Gastrocnemius medialis (tissue), 4 donors: ENCODE measurements around the gene PDE4D. TPM values are rescaled to one million over a fixed set of nuclear protein-coding genes. Genes with fewer than 3 reads are reported as not detected.

Experiments used
- ATAC-seq, 2 donors: fragments of 150-250 bp; one replicate each; pipeline ENCODE4 v1.9.1; 2016
- DNase-seq, 2 donors: peaks; one replicate each; pipeline ENCODE4 v3.0.0-alpha.2; 2019
- H3K27ac ChIP-seq, 4 donors: fragments of 200-600 bp; sonication (generic); 1 replicate in 1 of 4; 2 replicates in 3 of 4; pipeline ENCODE4 v1.5.1; 2016 to 2018; ENCODE audit warnings: mild to moderate bottlenecking in 2 of 4, moderate library complexity in 1 of 4
- H3K27me3 ChIP-seq, 3 donors: fragments of 200-600 bp; sonication (generic) in 2 of 3; 1 replicate in 1 of 3; 2 replicates in 2 of 3; pipeline versions ENCODE4 v1.5.1 to v1.6.0; 2016 to 2019; ENCODE audit warnings: mild to moderate bottlenecking in 1 of 3, moderate library complexity in 1 of 3
- H3K36me3 ChIP-seq, 2 donors: fragments of 200-600 bp; sonication (generic) in 1 of 2; one replicate each; pipeline ENCODE4 v1.5.1; 2017 to 2018
- H3K4me1 ChIP-seq, 2 donors: fragments of 200-600 bp; sonication (generic) in 1 of 2; one replicate each; pipeline ENCODE4 v1.5.1; 2016 to 2017; ENCODE audit warnings: mild to moderate bottlenecking in 2 of 2
- H3K4me3 ChIP-seq, 4 donors: fragments of 200-600 bp; sonication (generic) in 3 of 4; 1 replicate in 1 of 4; 2 replicates in 3 of 4; pipeline ENCODE4 v1.5.1; 2016 to 2019; ENCODE audit warnings: mild to moderate bottlenecking in 2 of 4
- H3K9me3 ChIP-seq, 3 donors: fragments of 200-600 bp; sonication (generic) in 2 of 3; 1 replicate in 1 of 3; 2 replicates in 2 of 3; pipeline ENCODE4 v1.5.1; 2016 to 2019
- POLR2A ChIP-seq, 2 donors: fragments of 450-650 bp; IDR thresholded peaks; one replicate each; pipeline ENCODE4 v1.6.1; 2017; ENCODE audit warnings: antibody characterized with exemption in 2 of 2, mild to moderate bottlenecking in 2 of 2, moderate library complexity in 2 of 2
- in situ Hi-C, 4 donors: fragments of 200-750 bp; cut with MboI; loops; one replicate each; pipeline versions ENCODE4 v1.15.0 to v1.8.0; 2017; ENCODE audit warnings: low sequenced_read_pairs in 4 of 4
- intact Hi-C: fragments of 100-400 bp; cut with DNase I; formaldehyde crosslinking; loops from one replicate; pipeline ENCODE4 v1.15.1; 2023; ENCODE audit warnings: low total_unique reads
- total RNA-seq, 4 donors: library from RNA; depleted of rRNA; stranded (reverse); fragments of >200 nt; gene quantifications; one replicate each; pipeline versions ENCODE4 v1.1.0 to v1.2.3, GENCODE V29; 2016
- TF ChIP-seq, protein P1 (sequence below), 5 experiments: fragments of 450-650 bp in 3 of 5; fragments of 200-600 bp in 2 of 5; sonication (generic) in 2 of 5; IDR thresholded peaks in 4 of 5; conservative IDR thresholded peaks in 1 of 5; 1 replicate in 4 of 5; 2 replicates in 1 of 5; pipeline ENCODE4 v1.5.1; 2016 to 2019; ENCODE audit warnings: antibody characterized with exemption in 5 of 5, mild to moderate bottlenecking in 3 of 5, moderate library complexity in 3 of 5

The PDE4D gene
- total RNA-seq, 4 donors from 2014 or later: 133 to 223 (median 185) TPM

DNA sequence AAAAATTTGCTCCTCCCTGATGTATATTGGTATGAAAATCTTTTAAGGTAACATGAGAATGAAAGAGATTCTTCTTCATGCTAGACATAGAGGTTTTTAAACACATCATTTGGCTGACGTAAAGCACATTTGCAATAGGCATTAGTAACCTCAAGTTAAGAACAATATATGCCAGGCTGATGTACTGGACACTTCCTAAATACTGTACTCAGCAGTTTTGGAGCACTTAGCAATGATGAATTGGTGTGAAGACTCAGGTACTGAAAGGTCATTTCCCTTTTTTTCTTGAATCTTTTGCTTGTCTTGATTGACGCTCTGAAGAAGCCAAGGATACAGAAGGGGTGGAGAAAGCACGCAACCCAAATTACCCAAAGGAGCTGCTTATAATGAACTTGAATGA, 322.5 kb downstream of the PDE4D start:
- Histone ChIP-seq H3K27me3 (no peaks in the 10 kb centered on the region), H3K9me3 (no peaks in the 10 kb centered on the region), H3K4me1 (peaks cover 24 to 72% of the 10 kb centered on the region in 2 donors), H3K4me3 (no peak overlapping the region), H3K27ac (peak overlapping the region; percentile 39 to 93 (median 64)), H3K36me3 (no peaks in the 10 kb centered on the region)
- in situ Hi-C loops (no loop called here), intact Hi-C loops (no loop called here)
- TF ChIP-seq, protein P1, sequence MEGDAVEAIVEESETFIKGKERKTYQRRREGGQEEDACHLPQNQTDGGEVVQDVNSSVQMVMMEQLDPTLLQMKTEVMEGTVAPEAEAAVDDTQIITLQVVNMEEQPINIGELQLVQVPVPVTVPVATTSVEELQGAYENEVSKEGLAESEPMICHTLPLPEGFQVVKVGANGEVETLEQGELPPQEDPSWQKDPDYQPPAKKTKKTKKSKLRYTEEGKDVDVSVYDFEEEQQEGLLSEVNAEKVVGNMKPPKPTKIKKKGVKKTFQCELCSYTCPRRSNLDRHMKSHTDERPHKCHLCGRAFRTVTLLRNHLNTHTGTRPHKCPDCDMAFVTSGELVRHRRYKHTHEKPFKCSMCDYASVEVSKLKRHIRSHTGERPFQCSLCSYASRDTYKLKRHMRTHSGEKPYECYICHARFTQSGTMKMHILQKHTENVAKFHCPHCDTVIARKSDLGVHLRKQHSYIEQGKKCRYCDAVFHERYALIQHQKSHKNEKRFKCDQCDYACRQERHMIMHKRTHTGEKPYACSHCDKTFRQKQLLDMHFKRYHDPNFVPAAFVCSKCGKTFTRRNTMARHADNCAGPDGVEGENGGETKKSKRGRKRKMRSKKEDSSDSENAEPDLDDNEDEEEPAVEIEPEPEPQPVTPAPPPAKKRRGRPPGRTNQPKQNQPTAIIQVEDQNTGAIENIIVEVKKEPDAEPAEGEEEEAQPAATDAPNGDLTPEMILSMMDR (IDR thresholded peaks at IDR 0.05 in 4 of 5, conservative IDR thresholded peaks at IDR 0.05 in 1 of 5): no peak
- no peak for TF ChIP-seq POLR2A (IDR thresholded peaks at IDR 0.05)
- no peak for DNase-seq
- no peak for ATAC-seq

DNA sequence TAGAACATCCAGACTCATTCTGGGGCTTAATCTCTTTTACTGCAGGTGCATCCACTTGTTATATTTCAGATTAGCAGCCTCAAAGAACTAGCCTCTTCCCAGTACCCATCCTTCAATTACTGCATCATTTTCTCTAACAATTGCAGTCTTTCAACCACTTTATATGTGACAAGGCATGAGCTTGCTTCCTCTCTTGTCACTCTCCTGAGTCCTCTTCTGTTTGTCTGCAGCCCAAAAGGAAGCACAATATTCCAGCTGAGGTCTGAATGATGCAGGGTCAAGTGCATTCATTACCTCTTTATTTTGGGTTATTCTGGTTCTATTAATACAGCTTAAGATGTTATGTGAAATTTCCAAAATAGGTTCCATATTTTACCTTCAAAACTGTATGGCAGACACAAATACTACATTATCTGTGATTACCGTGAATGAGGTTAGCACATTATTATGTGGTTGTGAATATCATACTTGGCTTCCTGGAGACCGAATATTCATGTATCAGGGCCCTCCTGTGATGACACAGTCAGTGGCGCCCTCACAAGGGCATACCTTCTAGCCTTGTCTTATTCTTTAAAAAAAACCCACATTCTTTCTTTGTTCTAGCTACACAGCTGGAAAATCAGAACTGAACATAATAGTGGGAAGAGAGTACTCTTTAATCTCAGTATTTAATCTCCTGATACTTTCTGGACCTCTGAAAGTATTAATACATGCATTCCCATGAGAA, 323.8 kb downstream of the PDE4D start:
- Histone ChIP-seq H3K27ac (peak overlapping the region in 3 of 4 donors; percentile 8 to 93 (median 72)), H3K9me3 (no peaks in the 10 kb centered on the region), H3K4me1 (peaks cover 34 to 72% of the 10 kb centered on the region in 2 donors), H3K27me3 (no peaks in the 10 kb centered on the region), H3K36me3 (no peaks in the 10 kb centered on the region), H3K4me3 (no peak overlapping the region)
- TF ChIP-seq POLR2A (IDR thresholded peaks at IDR 0.05): no peak
- TF ChIP-seq, protein P1 (IDR thresholded peaks at IDR 0.05 in 4 of 5, conservative IDR thresholded peaks at IDR 0.05 in 1 of 5): no peak
- in situ Hi-C loops (no loop called here), intact Hi-C loops (no loop called here)
- DNase-seq: no peak
- no peak for ATAC-seq

DNA sequence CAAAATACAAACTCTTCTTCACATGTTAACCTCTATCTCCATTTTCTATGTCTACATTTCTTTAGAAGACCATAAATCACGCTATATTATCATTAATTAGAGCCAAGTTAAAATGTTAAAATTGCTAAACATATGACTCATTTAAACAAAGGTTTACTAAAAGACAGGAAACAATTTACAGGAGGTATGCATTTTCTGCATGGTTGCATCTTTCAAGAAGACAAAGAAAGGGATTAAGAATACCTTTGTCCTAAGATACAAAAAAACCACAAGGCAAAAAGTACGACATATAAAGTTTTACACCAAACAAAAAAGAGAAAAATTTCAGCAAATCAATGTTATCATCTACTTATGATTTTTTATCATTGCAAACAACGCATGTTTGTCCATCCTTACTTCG, 324.4 kb downstream of the PDE4D start:
- H3K4me3 ChIP-seq: no peak overlapping the region
- intact Hi-C loops (no loop called here), in situ Hi-C loops (no loop called here)
- TF ChIP-seq, protein P1 (IDR thresholded peaks at IDR 0.05 in 4 of 5, conservative IDR thresholded peaks at IDR 0.05 in 1 of 5): no peak
- no peak for TF ChIP-seq POLR2A (IDR thresholded peaks at IDR 0.05)
- H3K36me3 ChIP-seq: no peaks in the 10 kb centered on the region
- no peaks in the 10 kb centered on the region for H3K9me3 ChIP-seq
- H3K27me3 ChIP-seq: no peaks in the 10 kb centered on the region
- H3K27ac ChIP-seq: peak overlapping the region in 3 of 4 donors; percentile 87 to 93 (median 92)
- ATAC-seq (no peak), DNase-seq (no peak)
- peaks cover 41 to 73% of the 10 kb centered on the region in 2 donors for H3K4me1 ChIP-seq

DNA sequence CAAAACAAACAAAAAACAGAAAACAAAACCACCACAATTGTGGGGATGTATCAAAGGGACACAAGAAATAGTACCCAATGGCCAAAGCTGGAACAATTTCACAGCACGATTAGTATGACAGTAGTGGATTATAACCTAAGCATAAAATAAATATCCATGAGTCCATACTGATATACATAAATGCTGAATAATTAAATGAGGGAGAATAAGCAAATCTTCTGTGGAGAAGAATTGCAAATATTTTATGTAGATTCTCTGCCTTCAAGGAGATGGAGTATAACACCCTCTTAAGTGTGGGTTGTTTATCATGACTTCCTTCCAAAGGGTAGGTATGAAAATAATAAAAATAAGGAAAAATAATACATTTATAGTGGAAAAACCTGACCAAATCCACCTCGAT, 325.4 kb downstream of the PDE4D start:
- in situ Hi-C loops: no loop called here
- no peak for TF ChIP-seq POLR2A (IDR thresholded peaks at IDR 0.05)
- TF ChIP-seq, protein P1 (IDR thresholded peaks at IDR 0.05 in 4 of 5, conservative IDR thresholded peaks at IDR 0.05 in 1 of 5): no peak
- intact Hi-C loops: no loop called here
- H3K36me3 ChIP-seq: no peaks in the 10 kb centered on the region
- no peaks in the 10 kb centered on the region for H3K9me3 ChIP-seq
- H3K27me3 ChIP-seq: no peaks in the 10 kb centered on the region
- DNase-seq (no peak), ATAC-seq (no peak)
- no peak overlapping the region for H3K4me3 ChIP-seq
- H3K27ac ChIP-seq: peak overlapping the region; percentile 87 to 93 (median 90)
- peaks cover 51 to 82% of the 10 kb centered on the region in 2 donors for H3K4me1 ChIP-seq
